Retina (tissue), 1 donor: ENCODE data around the gene HIC1.
"Not testable (repeated sequence)": the region's sequence is repeated elsewhere in the genome, so short reads cannot be mapped to it uniquely, and the experiment has no call there.

ENCODE experiments used
- DNase-seq: peaks from one replicate; pipeline ENCODE4 v3.0.0-alpha.2; 2016

HIC1 gene, protein sequence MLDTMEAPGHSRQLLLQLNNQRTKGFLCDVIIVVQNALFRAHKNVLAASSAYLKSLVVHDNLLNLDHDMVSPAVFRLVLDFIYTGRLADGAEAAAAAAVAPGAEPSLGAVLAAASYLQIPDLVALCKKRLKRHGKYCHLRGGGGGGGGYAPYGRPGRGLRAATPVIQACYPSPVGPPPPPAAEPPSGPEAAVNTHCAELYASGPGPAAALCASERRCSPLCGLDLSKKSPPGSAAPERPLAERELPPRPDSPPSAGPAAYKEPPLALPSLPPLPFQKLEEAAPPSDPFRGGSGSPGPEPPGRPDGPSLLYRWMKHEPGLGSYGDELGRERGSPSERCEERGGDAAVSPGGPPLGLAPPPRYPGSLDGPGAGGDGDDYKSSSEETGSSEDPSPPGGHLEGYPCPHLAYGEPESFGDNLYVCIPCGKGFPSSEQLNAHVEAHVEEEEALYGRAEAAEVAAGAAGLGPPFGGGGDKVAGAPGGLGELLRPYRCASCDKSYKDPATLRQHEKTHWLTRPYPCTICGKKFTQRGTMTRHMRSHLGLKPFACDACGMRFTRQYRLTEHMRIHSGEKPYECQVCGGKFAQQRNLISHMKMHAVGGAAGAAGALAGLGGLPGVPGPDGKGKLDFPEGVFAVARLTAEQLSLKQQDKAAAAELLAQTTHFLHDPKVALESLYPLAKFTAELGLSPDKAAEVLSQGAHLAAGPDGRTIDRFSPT

DNA sequence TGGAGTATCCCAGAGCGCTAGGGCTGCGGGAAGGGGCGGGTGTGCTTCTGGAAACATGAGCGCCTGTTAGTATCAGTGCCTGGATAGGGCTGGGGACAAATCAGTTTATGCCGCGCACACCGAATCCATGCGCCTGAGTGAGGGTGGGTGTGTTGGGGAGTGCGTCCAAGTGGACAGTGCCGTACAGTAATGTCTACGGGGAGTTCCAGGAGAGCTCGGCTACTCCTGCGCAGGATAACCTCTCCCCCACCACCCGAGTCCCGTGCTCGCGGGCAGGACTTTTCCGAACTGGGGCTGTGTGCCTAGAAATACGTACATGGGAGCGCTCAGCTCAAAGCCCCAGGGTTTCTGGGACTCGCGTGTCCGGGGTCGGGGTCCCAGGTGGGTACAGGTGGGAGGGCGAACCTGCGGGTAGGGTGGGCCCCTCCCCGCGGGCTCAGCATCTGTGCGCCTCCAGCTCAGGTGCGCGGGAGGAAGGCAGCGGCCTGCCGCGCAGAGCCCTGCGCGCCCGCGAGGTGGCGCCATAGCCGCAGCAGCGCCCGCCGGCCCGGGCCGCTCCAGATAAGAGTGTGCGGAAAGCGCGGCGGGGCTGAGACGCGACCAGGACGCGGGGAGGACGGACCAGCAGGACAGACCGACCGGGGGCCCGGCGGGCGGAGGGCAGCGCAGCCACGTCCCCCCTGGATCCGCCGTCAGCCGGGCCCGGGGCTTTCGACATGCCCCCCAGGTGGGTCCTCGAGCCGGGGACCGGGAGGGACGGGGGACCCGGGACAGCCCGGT, at the start of gene HIC1:
Gene HIC1 (plus strand): TSS at position 592 of the 780 bp plus-strand sequence. CDS start 1,588 bp downstream, outside the sequence.
- DNase-seq, result peak; percentile 92

DNA sequence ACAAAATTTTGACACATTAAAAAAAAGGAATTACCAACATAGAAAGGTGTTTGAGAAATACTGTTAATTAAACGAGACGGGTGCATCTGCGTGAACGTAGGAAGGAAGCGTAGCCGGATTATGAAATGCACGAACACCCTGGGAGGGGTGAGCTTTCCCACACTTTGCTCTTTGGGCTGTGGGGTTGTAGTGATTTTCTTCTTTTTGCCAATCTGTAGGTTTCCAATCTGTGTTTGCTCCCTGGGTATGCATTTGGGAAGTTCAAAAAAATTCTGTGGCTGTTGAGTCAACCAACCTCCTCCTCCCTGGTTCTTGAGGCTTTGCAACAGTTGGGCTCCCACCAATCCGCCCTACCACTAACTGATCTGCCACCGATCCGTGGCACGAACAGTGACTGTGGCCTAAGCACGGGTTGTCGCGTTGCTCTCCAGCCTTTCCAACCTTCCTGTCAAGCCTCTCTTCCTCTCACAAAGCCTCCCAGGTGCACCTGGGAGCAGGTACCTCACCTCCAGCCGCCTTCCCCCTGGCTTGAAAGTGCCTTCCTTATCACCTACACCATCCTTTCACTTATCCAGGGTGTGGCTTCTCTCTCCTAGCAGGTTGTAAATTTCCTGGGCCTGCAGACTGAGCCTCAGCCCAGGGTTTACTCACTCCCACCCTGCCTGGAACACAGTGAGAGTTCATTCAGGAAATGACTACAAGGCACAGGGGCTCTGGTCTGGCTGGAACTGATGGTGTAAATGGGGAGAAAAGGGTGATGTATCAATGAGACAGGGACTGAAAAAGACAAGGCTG, 46.4 kb upstream of the HIC1 start:
- no peak for DNase-seq

DNA sequence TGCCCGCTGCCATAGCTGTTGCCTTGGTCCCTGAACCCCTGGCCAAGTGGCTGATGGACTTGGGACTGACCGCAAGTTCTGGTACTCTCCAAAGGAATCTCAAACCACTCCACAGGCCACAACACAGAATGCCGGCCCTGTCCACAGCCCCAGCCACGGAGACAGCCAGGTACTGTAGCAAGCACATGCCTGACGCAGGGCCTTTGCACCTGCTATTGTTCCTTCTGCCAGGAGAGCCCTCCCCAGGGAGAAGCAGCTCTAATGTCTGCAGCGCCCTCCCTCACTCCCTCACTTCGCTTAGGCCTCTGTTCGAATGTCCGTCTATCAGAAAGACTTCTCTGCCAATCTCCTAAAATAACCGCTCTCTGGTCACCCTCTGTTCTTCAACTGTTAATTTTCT, 45.2 kb upstream of the HIC1 start:
- DNase-seq, result no peak

DNA sequence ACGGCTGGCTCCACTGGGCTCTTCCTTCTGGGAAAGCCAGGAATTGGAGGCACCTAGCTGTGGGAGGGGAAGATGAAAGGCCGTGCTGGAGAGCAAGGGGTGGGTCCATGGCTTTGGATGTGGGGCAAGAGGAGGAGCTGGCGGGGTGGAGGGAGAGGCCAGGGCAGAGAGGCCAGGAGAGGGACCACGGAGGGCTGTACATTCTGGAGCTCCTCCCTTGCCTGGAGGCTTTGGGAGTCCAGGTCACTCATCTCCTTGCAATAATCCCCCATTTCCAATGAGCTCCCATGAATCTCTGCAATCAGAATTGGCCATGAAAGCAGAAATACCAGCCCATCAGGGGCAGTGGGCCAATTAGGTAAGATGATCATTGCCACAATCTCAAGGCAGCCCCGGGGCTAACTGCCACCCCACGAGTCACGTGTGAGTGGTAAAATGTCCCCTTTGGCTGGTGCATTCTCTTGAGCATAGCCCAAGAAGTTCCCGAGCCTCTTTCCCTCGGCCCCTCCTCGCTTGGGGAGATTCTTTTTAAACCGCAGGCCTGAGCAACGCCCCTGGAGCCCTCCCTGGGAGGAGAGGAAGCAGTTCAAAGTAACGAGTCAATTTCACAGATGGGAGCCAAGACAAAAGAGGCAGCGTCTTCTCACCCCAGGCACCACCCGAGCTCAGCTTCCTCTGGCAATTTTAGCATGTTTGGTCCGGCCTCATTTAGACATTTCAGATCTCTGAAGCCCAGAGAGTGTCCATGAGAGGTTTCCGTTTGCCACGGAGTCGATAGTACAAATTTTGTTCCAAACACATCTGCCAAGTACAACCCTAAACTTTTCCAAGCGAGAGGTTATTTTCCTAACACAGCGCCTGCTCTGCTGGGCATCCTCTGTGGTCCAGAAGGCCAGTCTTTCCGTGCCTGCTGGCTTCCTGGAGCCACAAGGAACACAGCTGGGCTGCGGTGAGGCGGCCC, 43.2 kb upstream of the HIC1 start:
- peak; percentile 75 for DNase-seq

DNA sequence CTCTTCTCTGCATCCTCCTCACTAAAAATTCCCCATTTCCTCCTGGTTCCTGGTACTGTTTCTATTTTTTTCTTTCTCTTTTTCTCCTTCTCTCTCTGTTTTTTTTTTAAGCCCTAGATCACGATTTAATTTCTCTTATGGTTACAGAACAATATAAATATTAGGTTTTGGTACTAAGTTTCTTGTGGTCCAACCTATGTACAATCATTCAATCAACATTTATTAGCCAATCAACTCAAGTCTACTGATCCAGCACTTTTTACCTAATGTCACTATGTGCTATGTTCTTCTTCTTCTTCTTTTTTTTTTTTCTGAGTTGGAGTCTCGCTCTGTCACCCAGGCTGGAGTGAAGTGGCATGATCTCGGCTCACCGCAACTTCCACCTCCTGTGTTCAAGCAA, 42.4 kb upstream of the HIC1 start:
- DNase-seq, result no peak

DNA sequence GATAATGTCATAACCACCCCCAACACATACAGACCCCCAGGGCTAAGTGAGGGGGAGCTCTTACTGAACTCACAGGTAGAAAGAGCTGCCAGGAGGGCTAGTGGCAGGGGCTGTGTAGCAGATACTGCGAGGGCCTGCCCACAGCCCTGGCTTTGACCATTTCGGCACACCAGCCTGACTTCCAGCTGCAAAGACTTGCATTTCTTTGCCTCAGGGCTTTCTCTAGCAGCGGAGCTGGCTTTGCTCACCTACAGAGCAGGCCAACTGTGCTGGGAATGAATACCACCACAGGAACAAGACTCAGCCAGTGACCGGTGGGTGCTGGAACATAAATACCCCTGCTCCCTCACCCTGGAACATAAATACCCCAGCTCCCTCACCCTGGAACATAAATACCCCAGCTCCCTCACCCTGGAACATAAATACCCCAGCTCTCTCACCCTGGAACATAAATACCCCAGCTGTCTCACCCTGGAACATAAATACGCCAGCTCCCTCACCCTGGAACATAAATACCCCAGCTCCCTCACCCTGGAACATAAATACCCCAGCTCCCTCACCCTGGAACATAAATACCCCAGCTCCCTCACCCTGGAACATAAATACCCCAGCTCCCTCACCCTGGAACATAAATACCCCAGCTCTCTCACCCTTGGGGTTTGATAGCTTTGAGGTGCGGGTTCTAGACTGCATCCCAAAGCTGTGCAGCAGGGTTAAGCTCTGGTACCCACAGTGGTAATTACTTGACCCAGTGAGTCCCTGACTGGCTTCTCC, 41.5 kb upstream of the HIC1 start:
- DNase-seq, result not testable (repeated sequence)

DNA sequence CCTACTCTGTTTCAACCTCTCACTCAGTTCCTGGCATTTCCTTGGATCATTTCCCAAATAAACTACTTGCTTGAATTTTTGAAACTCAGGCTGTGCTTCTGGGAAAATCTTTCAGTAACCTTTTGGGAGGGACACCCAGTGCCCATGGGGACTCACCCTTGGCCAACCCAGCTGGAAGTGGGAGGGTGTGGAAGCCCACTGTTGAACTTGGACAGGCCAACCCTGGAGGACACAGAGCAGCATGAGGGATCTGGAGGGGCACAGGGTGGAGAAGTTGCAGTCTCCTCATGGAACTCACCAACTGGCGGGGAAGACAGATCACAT, 40.9 kb upstream of the HIC1 start:
- DNase-seq, result no peak

DNA sequence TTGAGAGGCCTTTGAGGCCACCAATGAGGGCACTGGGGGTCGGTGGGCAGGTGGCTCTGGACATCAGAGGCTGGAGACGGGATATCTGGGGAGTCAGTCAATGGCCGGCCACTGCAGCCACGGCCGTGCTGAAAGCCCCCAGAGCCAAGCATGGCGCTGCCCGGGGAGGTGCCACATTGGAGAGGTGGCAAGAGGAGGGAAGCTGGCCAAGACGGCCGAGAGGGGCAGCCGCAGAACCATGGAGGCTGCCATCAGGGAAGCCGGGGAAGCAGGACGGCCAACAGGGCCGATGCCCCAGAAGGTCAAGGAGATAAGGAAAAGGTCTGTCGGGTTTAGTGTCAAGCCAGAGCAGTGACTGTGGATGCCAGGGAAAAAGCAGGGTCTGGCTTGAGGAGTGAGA, 39.6 kb upstream of the HIC1 start:
- DNase-seq, result no peak

DNA sequence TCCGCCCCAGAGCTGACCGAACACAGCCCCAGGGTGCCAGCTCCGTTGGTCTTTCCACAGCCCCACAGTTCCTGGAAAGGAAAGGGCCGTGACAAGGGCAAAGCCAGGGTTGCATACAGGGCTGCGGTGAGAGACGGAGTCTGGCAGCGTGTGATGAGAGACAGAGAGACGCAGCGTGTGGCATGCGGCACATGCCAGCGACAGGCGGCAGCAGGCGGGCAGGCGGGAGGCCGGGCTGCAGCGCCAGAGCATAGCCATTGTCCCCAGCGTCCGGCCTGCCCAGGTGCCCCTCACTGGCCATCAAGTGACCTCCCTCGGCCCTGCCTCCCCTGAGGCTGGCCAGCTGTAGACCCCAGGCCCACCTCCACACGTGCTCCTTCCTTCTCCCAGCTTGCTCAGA, 38.4 kb upstream of the HIC1 start:
- DNase-seq, result no peak

DNA sequence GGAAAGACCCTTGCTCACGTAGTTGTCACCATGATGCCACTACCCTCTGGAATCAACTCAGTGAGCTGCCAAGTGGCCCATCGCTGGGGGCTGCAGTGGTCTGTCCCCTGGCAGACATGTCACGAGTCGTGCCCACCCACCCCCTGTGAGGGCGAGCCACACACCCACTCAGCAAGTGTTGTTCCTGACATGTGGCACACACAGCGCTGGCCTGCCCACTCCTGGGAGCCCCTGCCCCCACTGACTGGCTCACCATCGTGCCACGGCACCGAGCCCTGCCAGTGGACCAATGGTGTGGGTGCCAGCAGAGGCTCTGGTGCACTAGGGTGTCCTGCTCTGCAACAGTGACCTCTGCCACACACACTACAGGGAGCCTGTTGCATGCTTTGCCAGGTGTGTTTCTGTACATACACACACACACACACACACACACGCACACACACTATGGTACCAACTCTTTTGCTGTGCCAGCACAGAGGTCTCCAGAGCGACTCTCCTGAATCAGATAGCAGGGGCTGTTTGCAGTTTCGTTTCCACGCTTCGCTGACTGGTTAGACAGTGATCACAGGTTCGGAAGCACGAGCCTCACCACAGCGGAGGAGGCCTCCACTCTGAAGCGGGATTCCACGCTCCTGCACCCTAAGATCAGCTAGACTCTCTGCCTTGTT, 37.5 kb upstream of the HIC1 start:
- peak; percentile 44 for DNase-seq

DNA sequence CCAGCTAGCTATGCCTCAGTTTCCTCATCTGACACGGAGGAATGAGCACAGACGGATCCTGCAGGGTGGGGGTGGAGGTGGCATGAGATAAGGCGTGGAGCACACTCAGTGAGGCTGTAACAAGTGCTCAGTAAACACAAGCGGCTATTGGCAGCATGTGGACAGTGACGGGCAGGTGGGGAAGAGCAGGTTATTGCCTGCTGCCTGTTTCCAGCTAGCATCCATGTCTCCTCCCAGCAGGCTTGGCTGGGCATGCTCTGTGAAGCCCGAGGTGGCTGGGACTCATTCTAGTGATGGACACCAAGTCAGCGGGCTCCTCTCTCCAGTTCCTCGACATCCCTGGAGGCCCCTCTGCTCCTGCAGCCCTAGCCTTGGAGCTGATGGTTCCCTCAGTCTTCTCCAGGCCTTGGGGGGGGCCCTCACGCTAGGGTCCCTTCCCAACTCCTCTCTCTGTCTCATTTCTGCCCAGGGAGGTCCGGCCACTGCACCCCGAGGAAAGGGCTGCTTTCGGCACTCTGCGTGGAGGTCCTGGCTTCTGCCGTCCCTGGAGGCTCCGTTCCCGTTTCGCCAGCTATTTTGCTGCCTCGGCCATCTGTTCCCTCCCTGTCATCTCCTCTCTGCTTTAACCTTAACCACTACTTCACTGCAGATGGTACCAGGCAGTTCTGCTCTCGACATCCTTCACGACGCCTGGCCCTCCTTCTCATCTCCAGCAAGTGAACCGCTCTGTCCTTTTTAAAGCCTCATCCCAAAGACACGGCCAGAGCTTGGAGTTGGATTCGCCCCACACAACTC, 36.0 kb upstream of the HIC1 start:
- DNase-seq, result peak; percentile 56

DNA sequence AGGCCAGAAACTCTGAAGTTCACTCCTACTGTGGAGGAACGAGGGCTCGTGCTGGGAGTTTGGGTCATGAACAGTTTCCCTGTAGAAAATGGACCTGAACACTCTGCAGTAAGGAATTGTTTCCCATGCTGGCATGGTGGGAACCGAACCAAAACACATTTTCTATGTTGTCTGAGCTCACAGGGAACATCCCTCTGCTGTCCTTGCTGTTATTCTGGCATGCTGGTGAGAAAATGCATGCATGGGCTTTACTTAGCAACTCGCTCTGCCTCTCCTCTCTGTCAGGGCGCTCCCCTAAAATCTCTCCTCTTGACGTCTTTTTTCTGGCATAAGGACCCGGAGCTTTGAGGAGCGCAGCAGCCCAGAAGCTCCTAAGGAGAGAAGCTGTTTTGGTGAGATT, 35.2 kb upstream of the HIC1 start:
- no peak for DNase-seq

DNA sequence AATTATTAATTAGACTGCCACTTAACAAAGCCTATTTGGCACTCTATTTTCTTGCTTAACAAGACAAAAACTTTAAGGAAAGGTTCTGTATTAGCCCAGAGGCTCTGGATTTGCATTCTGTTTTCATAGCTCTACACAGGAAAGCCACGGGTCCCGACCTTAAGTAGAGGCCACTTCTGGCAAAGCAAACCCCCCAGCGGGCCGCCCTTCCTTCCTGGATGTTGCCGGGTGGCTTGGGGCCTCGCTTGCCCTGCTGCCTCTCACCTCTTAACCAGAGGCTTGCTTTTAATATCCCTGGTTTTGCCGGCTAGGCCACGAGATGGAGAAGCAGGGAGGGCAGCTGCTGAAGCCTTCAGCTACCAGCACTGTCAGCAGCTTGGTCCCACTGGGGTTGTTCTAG, 34.2 kb upstream of the HIC1 start:
- DNase-seq, result peak; percentile 19

DNA sequence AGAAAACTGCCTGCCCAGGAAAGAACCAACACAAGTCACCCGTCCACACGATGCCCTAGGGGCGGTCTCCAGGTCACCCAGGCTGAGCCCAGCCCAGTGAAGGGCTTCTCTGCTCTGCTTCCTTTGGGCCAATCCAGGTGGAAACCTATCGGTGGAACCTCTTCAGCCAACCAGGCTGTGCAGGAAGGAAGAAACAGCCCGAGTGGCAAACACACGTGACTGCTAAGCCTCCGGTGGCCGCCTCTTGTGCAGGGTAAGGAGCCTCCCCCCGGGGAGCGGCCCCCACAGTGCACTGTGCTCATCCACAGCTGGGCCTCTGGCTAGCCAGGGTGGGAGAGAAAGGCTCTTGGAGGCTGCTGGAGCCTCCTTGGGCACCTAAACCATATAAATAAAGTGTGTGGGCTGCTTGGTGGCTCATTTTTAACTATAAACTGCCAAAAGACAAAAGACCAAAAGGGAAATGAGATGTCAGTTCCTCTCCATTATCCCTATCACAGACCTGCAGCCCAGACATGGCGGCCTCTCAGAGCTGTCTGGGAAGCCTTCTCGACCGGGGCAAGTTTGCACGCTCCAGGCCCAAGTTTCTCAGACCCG, 32.2 kb upstream of the HIC1 start:
- DNase-seq, result peak; percentile 50

DNA sequence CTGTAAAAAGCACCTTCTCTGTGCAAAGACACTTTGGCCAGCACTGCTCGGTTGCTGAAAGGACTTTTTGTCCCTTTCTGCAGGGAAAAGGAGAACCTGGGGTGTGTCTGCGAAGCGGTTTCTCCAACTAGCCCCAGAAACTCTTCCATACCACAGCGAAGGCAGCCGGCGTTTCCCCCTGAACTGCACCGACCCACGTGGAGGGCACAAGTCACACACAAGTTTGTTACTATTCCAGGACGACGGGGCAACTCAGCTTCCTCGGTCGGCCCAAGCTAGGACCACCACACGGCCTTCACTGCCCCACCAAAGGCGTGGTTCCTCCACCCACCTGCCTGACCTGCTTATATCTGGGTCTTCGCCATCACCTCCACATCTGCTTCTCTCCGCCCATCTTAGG, 31.6 kb upstream of the HIC1 start:
- DNase-seq, result peak; percentile 59

DNA sequence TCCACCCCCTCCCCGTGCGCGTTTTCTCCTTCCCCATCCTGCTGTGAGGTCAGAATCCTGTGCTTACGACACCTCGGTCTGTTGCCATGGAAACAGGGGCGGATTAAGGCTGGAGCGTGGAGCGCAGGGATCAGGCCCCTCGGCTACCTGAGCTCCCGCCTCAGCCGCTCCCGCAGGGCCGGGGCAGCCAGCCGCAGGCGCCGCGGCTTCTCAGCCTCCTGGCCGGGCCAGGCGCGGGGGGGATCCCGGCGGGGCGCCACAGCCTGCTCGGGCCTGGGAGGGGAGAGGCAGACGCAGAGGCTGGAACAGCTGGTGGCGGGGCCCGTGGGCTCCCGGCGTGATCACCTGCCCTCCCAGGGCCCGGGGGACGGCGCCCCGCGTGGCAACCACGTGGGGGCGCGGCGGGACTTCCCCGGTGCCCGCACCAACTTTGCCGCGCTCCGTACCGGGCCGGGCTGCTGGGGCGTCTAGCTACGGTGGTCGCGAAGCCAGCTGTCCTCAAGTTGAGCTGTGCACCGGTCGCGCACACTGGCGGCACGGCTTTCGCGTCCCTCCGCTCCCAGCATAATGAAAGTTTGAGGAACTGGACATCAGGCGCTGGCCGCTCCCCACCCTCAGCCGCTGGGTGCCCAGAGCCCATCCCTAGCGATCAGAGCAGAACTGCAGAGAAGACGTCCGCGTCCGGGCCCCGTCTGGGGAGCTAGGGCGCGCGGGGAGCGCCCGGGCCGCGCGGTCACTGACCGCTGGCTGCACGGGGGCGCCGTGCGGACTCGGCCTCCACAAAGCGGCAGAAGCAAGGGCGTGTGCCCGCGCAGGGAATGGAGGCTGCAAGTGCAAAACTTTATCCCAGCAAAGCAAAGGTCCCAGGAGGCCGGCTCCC, 31.0 kb upstream of the HIC1 start:
- DNase-seq, result peak; percentile 80

DNA sequence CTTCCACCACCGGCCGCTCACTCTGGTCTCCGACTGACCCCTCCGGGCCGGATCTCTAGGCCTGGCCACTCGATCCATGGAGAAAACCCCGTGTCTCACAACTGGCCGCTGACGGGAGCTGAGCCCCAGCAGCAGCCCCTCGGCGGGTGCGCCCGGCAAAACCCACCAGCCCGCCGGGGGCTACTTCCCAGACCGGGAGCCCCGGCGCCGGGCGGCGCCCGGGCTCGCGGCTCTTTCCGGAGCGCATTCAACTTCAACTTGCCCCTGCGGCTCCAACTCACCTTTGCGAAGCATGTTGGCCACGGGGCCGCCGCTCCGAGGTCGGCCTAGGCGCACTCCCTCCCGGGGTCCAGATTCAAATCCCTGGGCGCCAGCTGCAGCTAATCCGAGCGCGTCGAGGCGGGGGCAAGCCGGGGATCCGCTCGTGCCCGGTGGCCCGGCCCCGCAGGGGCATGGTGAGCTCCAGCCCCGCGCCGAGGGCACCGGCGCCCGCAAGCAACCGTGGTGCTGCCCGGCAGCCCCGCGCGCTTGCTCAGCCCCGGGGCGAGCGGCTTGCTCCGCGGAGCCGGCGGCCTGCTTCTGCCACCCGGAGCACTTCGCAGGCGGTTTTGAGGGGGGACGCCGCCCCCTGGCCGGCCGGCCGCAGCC, 30.2 kb upstream of the HIC1 start:
- DNase-seq, result peak; percentile 71
